Body of pancreas (tissue), 4 donors: Measurements from ENCODE around the gene KRTAP2-3. TPM values are rescaled to one million over a fixed set of nuclear protein-coding genes. Genes with fewer than 3 reads are reported as not detected.
"Not testable (repeated sequence)": the region's sequence is repeated elsewhere in the genome, so short reads cannot be mapped to it uniquely, and the experiment has no call there.

Experiments
- ATAC-seq: fragments of 150-250 bp; one replicate; pipeline ENCODE4 v1.9.1; 2016
- DNase-seq, 4 donors: peaks; one replicate each; pipeline ENCODE4 v3.0.0-alpha.2; 2019
- H3K27ac ChIP-seq, 4 donors: fragments of 200-600 bp; sonication (generic); 1 replicate in 3 of 4; 2 replicates in 1 of 4; pipeline versions ENCODE4 v1.5.1 to v1.6.1; 2016 to 2019; ENCODE audit warnings: mild to moderate bottlenecking in 1 of 4, mixed read lengths in 1 of 4, moderate library complexity in 1 of 4
- H3K27me3 ChIP-seq, 2 donors: fragments of 200-600 bp; sonication (generic); one replicate each; pipeline ENCODE4 v1.6.0; 2016; ENCODE audit warnings: mild to moderate bottlenecking in 1 of 2
- H3K36me3 ChIP-seq, 2 donors: fragments of 200-600 bp; sonication (generic); replicated peaks in 1 of 2; 2 replicates each; pipeline ENCODE4 v1.5.1; 2016; ENCODE audit warnings: low read depth in 2 of 2; ENCODE audit not compliant: insufficient read depth in 1 of 2
- H3K4me1 ChIP-seq: fragments of 200-600 bp; sonication (generic); one replicate; pipeline ENCODE4 v1.6.0; 2016
- H3K4me3 ChIP-seq, 2 donors: fragments of 200-600 bp; sonication (generic); 1 replicate in 1 of 2; 2 replicates in 1 of 2; pipeline ENCODE4 v1.5.1; 2016 to 2019
- H3K9me3 ChIP-seq, 3 donors: fragments of 200-600 bp; sonication (generic); 1 replicate in 2 of 3; 2 replicates in 1 of 3; pipeline ENCODE4 v1.5.1; 2016
- CTCF ChIP-seq, 7 experiments: fragments of 450-650 bp in 4 of 7; fragments of 200-600 bp in 3 of 7; sonication (generic) in 3 of 7; IDR thresholded peaks; one replicate each; pipeline ENCODE4 v1.5.1; 2016 to 2019; ENCODE audit warnings: antibody characterized with exemption in 7 of 7
- POLR2A ChIP-seq, 3 donors: fragments of 450-650 bp; IDR thresholded peaks; one replicate each; pipeline ENCODE4 v1.6.1; 2016; ENCODE audit warnings: antibody characterized with exemption in 3 of 3, mild to moderate bottlenecking in 2 of 3
- WGBS, 2 donors: methylation state at CpG; one replicate each; pipeline ENCODE4 v1.1.5; 2017; 5-methylcytosine and 5-hydroxymethylcytosine counted together
- intact Hi-C: fragments of 100-400 bp; cut with DNase I; formaldehyde crosslinking; loops from one replicate; pipeline ENCODE4 v1.15.1; 2023
- total RNA-seq, 2 donors: library from RNA; depleted of rRNA; stranded (reverse); fragments of >200 nt; gene quantifications; one replicate each; pipeline ENCODE4 v1.1.0, GENCODE V29; 2016

The KRTAP2-3 gene
- total RNA-seq, 2 donors from 2014 or later = not detected

- Histone ChIP-seq H3K9me3 (peaks cover 0 to 3% (median 0%) of the 10 kb centered on the region in 3 donors), H3K27ac (no peak overlapping the region), H3K4me3 (no peak overlapping the region), H3K36me3 (no peaks in the 10 kb centered on the region), H3K27me3 (no peaks in the 10 kb centered on the region), H3K4me1 (no peaks in the 10 kb centered on the region)
- no peak for TF ChIP-seq POLR2A (IDR thresholded peaks at IDR 0.05)
- no peak for TF ChIP-seq CTCF (IDR thresholded peaks at IDR 0.05)
- intact Hi-C loops = no loop called here
- DNase-seq (no peak), ATAC-seq (no peak)
- WGBS, 2 donors = 57 to 65% methylated on average over 4 of the region's 4 CpGs
Observed at GRCh38 chr17:41054025-41054424, 5.9 kb downstream of the KRTAP2-3 start.

DNA sequence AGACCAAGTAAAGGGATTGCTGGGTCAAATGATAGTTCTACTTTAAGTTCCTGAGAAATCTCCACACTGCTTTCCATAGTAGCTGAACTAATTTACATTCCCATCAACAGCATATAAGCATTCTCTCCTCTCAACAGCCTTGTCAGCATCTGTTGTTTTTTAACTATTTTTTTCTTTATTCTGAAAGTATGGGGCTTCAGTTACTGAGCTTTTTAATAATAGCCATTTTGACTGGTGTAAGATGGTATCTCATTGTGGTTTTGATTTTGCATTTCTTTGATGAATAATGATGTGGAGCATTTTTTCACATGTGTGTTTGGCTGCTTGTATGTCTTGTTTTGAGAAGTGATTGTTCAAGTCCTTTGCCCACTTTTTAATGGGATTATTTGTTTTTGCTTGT, 7.3 kb downstream of the KRTAP2-3 start:
- ATAC-seq (no peak), DNase-seq (no peak)
- Histone ChIP-seq H3K36me3 (no peaks in the 10 kb centered on the region), H3K4me1 (no peaks in the 10 kb centered on the region), H3K27ac (no peak overlapping the region), H3K27me3 (no peaks in the 10 kb centered on the region), H3K9me3 (peaks cover 0 to 2% (median 0%) of the 10 kb centered on the region in 3 donors), H3K4me3 (no peak overlapping the region)
- intact Hi-C loops = no loop called here
- no peak for TF ChIP-seq CTCF (IDR thresholded peaks at IDR 0.05)
- TF ChIP-seq POLR2A (IDR thresholded peaks at IDR 0.05) = no peak

DNA sequence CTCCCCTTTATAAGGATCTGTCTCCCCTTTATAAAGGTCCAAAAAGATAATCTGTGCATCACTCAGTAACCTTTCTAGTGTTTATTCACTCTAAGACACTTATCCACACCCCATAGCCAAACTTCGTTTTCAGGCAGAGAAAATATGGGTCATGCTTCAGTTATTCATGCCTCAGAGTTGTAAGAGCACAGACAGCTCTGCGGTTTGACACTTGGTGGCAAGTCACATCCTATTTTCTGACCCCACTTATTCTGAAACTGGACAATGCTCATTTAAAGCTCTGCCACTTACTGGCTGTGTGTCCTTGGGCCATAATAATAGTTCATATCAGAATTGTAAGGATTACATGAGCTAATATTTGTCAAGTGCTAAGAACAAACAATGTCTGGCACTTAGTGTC, 10.8 kb downstream of the KRTAP2-3 start:
- Histone ChIP-seq H3K4me1 (no peaks in the 10 kb centered on the region), H3K36me3 (no peaks in the 10 kb centered on the region), H3K4me3 (no peak overlapping the region), H3K9me3 (no peaks in the 10 kb centered on the region), H3K27me3 (no peaks in the 10 kb centered on the region), H3K27ac (no peak overlapping the region)
- intact Hi-C loops = no loop called here
- no peak for DNase-seq
- 49 to 52% methylated on average over 2 of the region's 2 CpGs for WGBS, 2 donors
- no peak for TF ChIP-seq POLR2A (IDR thresholded peaks at IDR 0.05)
- no peak for TF ChIP-seq CTCF (IDR thresholded peaks at IDR 0.05)
- no peak for ATAC-seq

- ATAC-seq = no peak
- Histone ChIP-seq H3K9me3 (no peaks in the 10 kb centered on the region), H3K27ac (no peak overlapping the region), H3K4me3 (no peak overlapping the region), H3K4me1 (no peaks in the 10 kb centered on the region), H3K27me3 (no peaks in the 10 kb centered on the region), H3K36me3 (no peaks in the 10 kb centered on the region)
- 59 to 60% methylated on average over 7 of the region's 7 CpGs for WGBS, 2 donors
- intact Hi-C loops = no loop called here
- DNase-seq = no peak
- TF ChIP-seq CTCF (IDR thresholded peaks at IDR 0.05) = no peak
- no peak for TF ChIP-seq POLR2A (IDR thresholded peaks at IDR 0.05)
Observed at GRCh38 chr17:41048441-41048840, 11.5 kb downstream of the KRTAP2-3 start.

DNA sequence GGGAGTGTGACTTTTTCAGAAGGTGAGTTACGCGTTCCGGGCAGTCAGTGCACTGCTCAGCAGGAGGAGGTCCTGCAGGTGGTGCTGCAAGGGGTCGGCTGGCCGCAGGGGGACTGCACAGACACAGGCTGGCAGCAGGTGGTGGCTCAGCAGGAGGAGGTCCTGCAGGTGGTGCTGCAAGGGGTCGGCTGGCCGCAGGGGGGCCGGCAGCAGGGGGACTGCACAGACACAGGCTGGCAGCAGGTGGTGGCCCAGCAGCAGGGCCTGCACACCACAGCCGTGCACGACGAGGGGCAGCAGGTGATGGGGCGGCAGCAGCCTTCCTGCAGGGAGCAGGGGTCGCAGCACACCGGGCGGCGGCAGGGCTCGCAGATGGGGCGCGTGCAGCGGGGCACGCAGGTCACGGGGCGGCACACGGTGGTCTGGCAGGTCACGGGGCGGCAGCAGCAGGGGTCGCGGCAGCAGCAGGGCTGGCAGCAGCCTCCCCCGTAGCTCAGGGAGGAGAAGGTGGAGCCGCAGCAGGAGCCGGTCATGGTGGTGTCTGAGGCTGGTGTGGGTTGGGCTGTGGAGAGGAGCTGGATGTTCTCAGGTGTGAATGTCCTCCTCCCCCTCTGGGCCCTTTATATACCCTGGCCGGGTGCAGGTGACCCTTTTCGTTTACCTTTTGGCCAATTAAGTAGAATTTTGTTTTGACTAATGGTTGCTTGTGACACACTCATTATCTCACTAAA, 13.0 kb downstream of the KRTAP2-3 start, which contains the start of gene KRTAP2-1:
KRTAP2-1 (minus strand) TSS at position 582 of the 731 bp plus-strand sequence; CDS start at position 533, 49 bp downstream.
- H3K27ac ChIP-seq, H3K36me3 ChIP-seq, H3K4me1 ChIP-seq, intact Hi-C loops, DNase-seq, ATAC-seq, H3K9me3 ChIP-seq, H3K4me3 ChIP-seq, H3K27me3 ChIP-seq: not testable (repeated sequence)
- WGBS, 2 donors = 38 to 41% methylated on average over 8 to 12 of the region's 33 CpGs
